CD4-positive, alpha-beta T cell (primary cell): ENCODE data around the gene UHRF1. TPM values are rescaled to one million over a fixed set of nuclear protein-coding genes. Genes with fewer than 3 reads are reported as not detected.

ENCODE experiments used
- ATAC-seq: fragments of 200-7000 bp; cut with Tn5 transposase; one replicate; pipeline ENCODE4 v1.10.0; 2022; ENCODE audit warnings: mild to moderate bottlenecking; ENCODE audit not compliant: poor library complexity
- CTCF ChIA-PET: fragments of 350-600 bp; sonication (Branson Sonifier 250); formaldehyde crosslinking; loops from one replicate; lab custom pipeline; 2021; ENCODE audit warnings: antibody characterized with exemption, inconsistent platforms; lab: Charles Lee
- POLR2A ChIA-PET: fragments of 350-600 bp; sonication (Branson Sonifier 250); formaldehyde crosslinking; loops from one replicate; lab custom pipeline; 2021; ENCODE audit warnings: antibody characterized with exemption, inconsistent platforms; lab: Charles Lee
- DNase-seq, 14 experiments: peaks; one replicate each; pipeline ENCODE4 v3.0.0-alpha.2; 2013 to 2020; ENCODE audit warnings: mixed read lengths in 2 of 14
- H3K27ac ChIP-seq, 2 donors: one replicate each; pipeline versions ENCODE4 v1.5.1 to v1.7.0; 2013; ENCODE audit warnings: low read length in 2 of 2, low read depth in 1 of 2, mild to moderate bottlenecking in 1 of 2
- H3K27me3 ChIP-seq, 2 experiments: 1 replicate in 1 of 2; 2 replicates in 1 of 2; pipeline versions ENCODE4 v1.6.1 to v1.7.0; 2013; ENCODE audit warnings: low read length in 2 of 2, control low read depth in 1 of 2, mild to moderate bottlenecking in 1 of 2, moderate library complexity in 1 of 2; ENCODE audit not compliant: insufficient read depth in 2 of 2, control insufficient read depth in 1 of 2
- H3K36me3 ChIP-seq: one replicate; pipeline ENCODE4 v1.6.1; 2013; ENCODE audit warnings: low read length, control low read depth; ENCODE audit not compliant: insufficient read depth
- H3K4me1 ChIP-seq: one replicate; pipeline ENCODE4 v1.6.1; 2013; ENCODE audit warnings: low read length, control low read depth; ENCODE audit not compliant: insufficient read depth
- H3K4me3 ChIP-seq: one replicate; pipeline ENCODE4 v1.5.1; 2013; ENCODE audit warnings: mild to moderate bottlenecking, low read length, moderate library complexity
- H3K9me3 ChIP-seq, 2 experiments: 1 replicate in 1 of 2; 2 replicates in 1 of 2; pipeline versions ENCODE4 v1.6.1 to v1.7.0; 2013; ENCODE audit warnings: low read length in 2 of 2, mild to moderate bottlenecking in 2 of 2, control low read depth in 1 of 2, moderate library complexity in 1 of 2; ENCODE audit not compliant: control insufficient read depth in 1 of 2, insufficient read depth in 1 of 2
- H3K27ac Mint-ChIP-seq: one replicate; pipeline ENCODE4 v1.8.0; 2020; ENCODE audit warnings: mixed read lengths
- H3K27me3 Mint-ChIP-seq: one replicate; pipeline ENCODE4 v1.8.0; 2021; ENCODE audit warnings: mixed read lengths
- H3K36me3 Mint-ChIP-seq: one replicate; pipeline ENCODE4 v1.8.0; 2021; ENCODE audit warnings: low read depth, mixed read lengths
- H3K4me1 Mint-ChIP-seq: one replicate; pipeline ENCODE4 v1.8.0; 2021; ENCODE audit warnings: low read depth, mixed read lengths
- H3K4me3 Mint-ChIP-seq: one replicate; pipeline ENCODE4 v1.8.0; 2020; ENCODE audit warnings: mild to moderate bottlenecking, mixed read lengths
- H3K9me3 Mint-ChIP-seq: one replicate; pipeline ENCODE4 v1.8.0; 2020; ENCODE audit warnings: mixed read lengths
- intact Hi-C, 2 experiments: fragments of 100-400 bp; cut with DNase I in 1 of 2; cut with micrococcal nuclease in 1 of 2; formaldehyde crosslinking; loops; one replicate each; pipeline versions ENCODE4 v1.15.1 to v1.9.0; 2023 to 2025; cut with DNase I, micrococcal nuclease
- total RNA-seq, 174 experiments: library from RNA in 2 of 174; stranded (reverse) in 2 of 174; gene quantifications; one replicate each; pipeline ENCODE4 v1.2.3 and lab custom pipeline; 2021 to 2026
- TF ChIP-seq, protein P1 (sequence below): fragments of 200-600 bp; IDR thresholded peaks from one replicate; pipeline ENCODE4 v1.8.0; 2022; ENCODE audit warnings: antibody characterized with exemption, mild to moderate bottlenecking

The UHRF1 gene
- total RNA-seq, 2 experiments from 2014 or later, result 0.16 to 0.20 TPM

DNA sequence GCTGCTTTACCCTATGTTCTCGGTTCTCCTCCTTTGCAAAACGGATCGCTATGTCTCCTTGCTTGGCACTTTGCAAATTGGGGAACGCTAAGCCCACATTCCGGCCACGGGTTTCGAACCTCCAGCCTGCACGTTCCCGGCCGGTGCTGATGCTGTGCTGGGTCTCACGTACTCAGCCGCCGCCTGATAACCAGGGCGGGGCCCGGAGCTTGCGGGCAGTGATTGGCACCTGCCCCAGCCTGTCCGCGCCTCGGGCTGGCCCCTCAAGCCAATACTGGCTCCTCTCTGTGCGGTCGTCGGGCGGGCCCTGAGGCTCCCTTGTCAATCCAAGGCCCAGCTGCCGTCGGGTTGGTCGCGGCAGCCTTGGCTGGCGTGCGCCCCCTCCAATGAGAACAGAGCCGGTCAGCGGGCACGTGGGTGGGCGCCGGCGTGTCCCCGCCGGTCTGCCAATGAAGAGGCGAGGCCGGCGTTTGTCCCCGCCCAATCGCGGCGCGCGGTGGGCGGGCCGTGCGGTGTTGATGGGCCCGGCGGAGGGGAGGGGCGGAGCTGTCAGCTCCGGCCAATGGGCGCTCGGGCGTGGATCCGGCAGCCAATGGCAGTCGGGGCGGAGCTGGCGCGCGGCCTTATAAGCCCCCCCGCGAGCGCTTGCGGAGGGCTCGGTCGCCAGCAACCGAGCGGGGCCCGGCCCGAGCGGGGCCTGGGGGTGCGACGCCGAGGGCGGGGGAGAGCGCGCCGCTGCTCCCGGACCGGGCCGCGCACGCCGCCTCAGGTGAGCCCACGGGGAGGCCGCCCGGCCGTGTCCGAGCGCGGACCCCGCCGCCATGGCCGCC is 59.4 kb downstream of the UHRF1 start, which contains the start of gene KDM4B:
TSS of gene KDM4B (plus strand) at position 652 of the 830 bp plus-strand sequence. CDS start 63,778 bp downstream, outside the sequence.
- CTCF ChIA-PET, result interaction anchor here (0.5 to 3.1 kb wide), 4 partner anchors 57 to 656 kb away, joined by 3 to 11 read pairs (median 6); partner anchors contain the start of gene FEM1A
- TF ChIP-seq, protein P1, sequence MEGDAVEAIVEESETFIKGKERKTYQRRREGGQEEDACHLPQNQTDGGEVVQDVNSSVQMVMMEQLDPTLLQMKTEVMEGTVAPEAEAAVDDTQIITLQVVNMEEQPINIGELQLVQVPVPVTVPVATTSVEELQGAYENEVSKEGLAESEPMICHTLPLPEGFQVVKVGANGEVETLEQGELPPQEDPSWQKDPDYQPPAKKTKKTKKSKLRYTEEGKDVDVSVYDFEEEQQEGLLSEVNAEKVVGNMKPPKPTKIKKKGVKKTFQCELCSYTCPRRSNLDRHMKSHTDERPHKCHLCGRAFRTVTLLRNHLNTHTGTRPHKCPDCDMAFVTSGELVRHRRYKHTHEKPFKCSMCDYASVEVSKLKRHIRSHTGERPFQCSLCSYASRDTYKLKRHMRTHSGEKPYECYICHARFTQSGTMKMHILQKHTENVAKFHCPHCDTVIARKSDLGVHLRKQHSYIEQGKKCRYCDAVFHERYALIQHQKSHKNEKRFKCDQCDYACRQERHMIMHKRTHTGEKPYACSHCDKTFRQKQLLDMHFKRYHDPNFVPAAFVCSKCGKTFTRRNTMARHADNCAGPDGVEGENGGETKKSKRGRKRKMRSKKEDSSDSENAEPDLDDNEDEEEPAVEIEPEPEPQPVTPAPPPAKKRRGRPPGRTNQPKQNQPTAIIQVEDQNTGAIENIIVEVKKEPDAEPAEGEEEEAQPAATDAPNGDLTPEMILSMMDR, result no peak
- Histone ChIP-seq H3K36me3 (no peaks in the 10 kb centered on the region), H3K9me3 (no peaks in the 10 kb centered on the region), H3K27ac (peak within 1 kb of the TSS; percentile 18 to 59), H3K4me3 (peak within 1 kb of the TSS; percentile 63), H3K27me3 (no peaks in the 10 kb centered on the region), H3K4me1 (peaks cover 44% of the 10 kb centered on the region)
- DNase-seq (peak; percentile 96 to 100 (median 98)), ATAC-seq (peak; percentile 88)
- H3K4me1 Mint-ChIP-seq, result peaks cover 32% of the 10 kb centered on the region
- peak within 1 kb of the TSS; percentile 92 for H3K4me3 Mint-ChIP-seq
- POLR2A ChIA-PET, result interaction anchor here (0.6 to 5.1 kb wide), 21 partner anchors 9 to 1746 kb away, joined by 3 to 131 read pairs (median 4); partner anchors contain the start of genes CATSPERD, CHAF1A, DPP9 and FEM1A
- H3K36me3 Mint-ChIP-seq, result peaks cover 6% of the 10 kb centered on the region
- no peaks in the 10 kb centered on the region for H3K9me3 Mint-ChIP-seq
- no peaks in the 10 kb centered on the region for H3K27me3 Mint-ChIP-seq
- intact Hi-C loops, result loop anchor here (2.0 to 5.0 kb wide), 5 partner anchors 52 to 246 kb away; partner anchors contain the start of genes DPP9 (in 1 of the 2), FEM1A (in 1 of the 2) and PLIN3 (in 1 of the 2)
- peak within 1 kb of the TSS; percentile 87 for H3K27ac Mint-ChIP-seq

DNA sequence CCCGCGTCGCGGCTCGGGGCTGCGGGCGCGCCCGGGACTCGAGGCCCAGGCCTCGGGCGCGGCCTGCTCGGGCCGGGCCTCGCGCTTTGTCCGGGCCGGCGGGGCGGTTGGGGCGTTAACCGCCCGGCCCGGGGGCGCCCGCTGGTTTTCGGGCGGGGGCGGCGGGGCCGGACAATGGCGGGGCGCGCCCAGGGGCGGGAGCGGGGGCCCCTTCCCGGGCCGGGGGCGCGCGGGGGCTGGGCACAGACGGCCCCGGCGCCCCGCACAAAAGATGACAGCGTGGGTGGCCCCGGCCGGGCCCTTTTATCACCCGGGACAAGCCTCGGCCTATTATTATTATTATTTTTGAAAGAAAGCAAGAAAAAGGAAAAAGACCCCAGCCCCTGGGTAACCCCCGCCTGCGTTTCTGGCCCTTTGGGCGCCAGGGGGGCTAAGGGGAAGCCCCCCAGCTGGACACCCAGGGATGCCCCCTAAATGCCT is 60.0 kb downstream of the UHRF1 start:
- ChIA-PET POLR2A (interaction anchor here (0.6 to 5.1 kb wide), 17 partner anchors 10 to 1207 kb away, joined by 3 to 131 read pairs (median 5); partner anchors contain the start of genes CHAF1A, DPP9, FEM1A and HDGFL2), CTCF (interaction anchor here (0.5 to 3.1 kb wide), 4 partner anchors 58 to 655 kb away, joined by 3 to 11 read pairs (median 6); partner anchors contain the start of gene FEM1A)
- H3K27ac Mint-ChIP-seq, result peak overlapping the region; percentile 79
- peaks cover 6% of the 10 kb centered on the region for H3K36me3 Mint-ChIP-seq
- no peaks in the 10 kb centered on the region for H3K27me3 ChIP-seq
- H3K36me3 ChIP-seq, result no peaks in the 10 kb centered on the region
- peak overlapping the region; percentile 63 for H3K4me3 ChIP-seq
- ATAC-seq, result no peak
- TF ChIP-seq, protein P1, result no peak
- H3K4me1 ChIP-seq, result peaks cover 44% of the 10 kb centered on the region
- H3K27me3 Mint-ChIP-seq, result no peaks in the 10 kb centered on the region
- no peaks in the 10 kb centered on the region for H3K9me3 Mint-ChIP-seq
- H3K27ac ChIP-seq, result no peak overlapping the region
- no peaks in the 10 kb centered on the region for H3K9me3 ChIP-seq
- DNase-seq, result no peak
- peaks cover 32% of the 10 kb centered on the region for H3K4me1 Mint-ChIP-seq
- intact Hi-C loops, result loop anchor here (2.0 to 5.0 kb wide), 5 partner anchors 53 to 247 kb away; partner anchors contain the start of genes DPP9 (in 1 of the 2), FEM1A (in 1 of the 2) and PLIN3 (in 1 of the 2)
- peak overlapping the region; percentile 89 for H3K4me3 Mint-ChIP-seq
